ENCODE data around the gene CEPT1. TPM values are rescaled to one million over a fixed set of nuclear protein-coding genes. Genes with fewer than 3 reads are reported as not detected.
"Not testable (repeated sequence)": the region's sequence is repeated elsewhere in the genome, so short reads cannot be mapped to it uniquely, and the experiment has no call there.

The CEPT1 gene
- polyA plus RNA-seq, 1 donor from 2014 or later = 49.1 TPM

DNA sequence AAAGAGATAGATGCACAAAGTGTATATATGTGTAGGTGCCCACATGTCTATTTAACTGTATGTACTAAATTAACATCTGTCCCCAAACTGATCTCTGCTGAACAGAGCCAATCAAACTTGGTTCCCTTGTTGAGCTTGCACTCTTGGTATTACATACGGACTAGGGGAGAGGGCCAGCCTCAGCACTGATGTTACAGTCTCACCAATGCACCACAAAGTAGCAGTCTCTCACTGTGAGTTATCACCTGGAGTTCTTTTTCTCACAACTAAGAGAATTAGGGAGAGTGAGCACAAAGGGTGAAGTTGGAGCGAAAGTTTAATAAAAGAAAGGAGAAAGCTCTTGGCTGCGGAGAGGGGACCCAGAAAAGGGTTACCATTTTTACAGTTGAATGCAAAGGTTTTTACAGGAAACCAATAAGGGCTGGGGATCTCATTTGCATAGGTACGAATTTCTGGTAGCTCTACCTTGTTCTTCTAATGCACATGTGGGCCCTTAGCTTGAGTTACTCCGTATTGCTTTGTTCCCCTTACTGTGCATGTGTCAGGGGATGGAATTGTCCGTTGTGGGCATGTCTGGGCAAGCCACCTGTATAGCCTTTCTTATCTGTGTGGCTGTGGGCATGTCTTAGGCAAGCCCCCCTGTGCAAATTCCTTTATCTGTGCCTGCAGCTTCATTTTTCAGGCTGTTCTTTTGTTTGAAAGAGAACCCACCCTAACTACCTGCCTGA lies 74.2 kb downstream of the CEPT1 start:
- Histone ChIP-seq H4K20me1 (ENCODE audit: insufficient read depth) (no peaks in the 10 kb centered on the region), H3K36me3 (ENCODE audit: insufficient read depth, low read length) (no peaks in the 10 kb centered on the region), H3K9me2 (ENCODE audit: insufficient read depth, low read length) (no peaks in the 10 kb centered on the region), H3F3A (ENCODE audit: insufficient read depth, low read length, poor library complexity, severe bottlenecking) (no peaks in the 10 kb centered on the region), H3K9me3 (ENCODE audit: low read length) (no peaks in the 10 kb centered on the region), H3K27ac (ENCODE audit: low read length) (no peak overlapping the region), H2AFZ (ENCODE audit: low read depth, low read length) (no peak overlapping the region), H3K9ac (ENCODE audit: low read length) (no peak overlapping the region), H3K4me2 (ENCODE audit: low read length) (no peak overlapping the region), H3K79me2 (replicated peaks; ENCODE audit: insufficient read depth, low read length) (no peaks in the 10 kb centered on the region), H3K4me3 (ENCODE audit: low read length) (no peak overlapping the region), H3K27me3 (ENCODE audit: insufficient read depth, low read depth, low read length) (no peaks in the 10 kb centered on the region)
- TF ChIP-seq MXI1 (conservative IDR thresholded peaks at IDR 0.05; ENCODE audit: poor library complexity, severe bottlenecking) = no peak
- TF ChIP-seq POLR2AphosphoS5 (IDR thresholded peaks at IDR 0.05) = no peak
- TF ChIP-seq, protein P1, sequence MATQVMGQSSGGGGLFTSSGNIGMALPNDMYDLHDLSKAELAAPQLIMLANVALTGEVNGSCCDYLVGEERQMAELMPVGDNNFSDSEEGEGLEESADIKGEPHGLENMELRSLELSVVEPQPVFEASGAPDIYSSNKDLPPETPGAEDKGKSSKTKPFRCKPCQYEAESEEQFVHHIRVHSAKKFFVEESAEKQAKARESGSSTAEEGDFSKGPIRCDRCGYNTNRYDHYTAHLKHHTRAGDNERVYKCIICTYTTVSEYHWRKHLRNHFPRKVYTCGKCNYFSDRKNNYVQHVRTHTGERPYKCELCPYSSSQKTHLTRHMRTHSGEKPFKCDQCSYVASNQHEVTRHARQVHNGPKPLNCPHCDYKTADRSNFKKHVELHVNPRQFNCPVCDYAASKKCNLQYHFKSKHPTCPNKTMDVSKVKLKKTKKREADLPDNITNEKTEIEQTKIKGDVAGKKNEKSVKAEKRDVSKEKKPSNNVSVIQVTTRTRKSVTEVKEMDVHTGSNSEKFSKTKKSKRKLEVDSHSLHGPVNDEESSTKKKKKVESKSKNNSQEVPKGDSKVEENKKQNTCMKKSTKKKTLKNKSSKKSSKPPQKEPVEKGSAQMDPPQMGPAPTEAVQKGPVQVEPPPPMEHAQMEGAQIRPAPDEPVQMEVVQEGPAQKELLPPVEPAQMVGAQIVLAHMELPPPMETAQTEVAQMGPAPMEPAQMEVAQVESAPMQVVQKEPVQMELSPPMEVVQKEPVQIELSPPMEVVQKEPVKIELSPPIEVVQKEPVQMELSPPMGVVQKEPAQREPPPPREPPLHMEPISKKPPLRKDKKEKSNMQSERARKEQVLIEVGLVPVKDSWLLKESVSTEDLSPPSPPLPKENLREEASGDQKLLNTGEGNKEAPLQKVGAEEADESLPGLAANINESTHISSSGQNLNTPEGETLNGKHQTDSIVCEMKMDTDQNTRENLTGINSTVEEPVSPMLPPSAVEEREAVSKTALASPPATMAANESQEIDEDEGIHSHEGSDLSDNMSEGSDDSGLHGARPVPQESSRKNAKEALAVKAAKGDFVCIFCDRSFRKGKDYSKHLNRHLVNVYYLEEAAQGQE (IDR thresholded peaks at IDR 0.05; ENCODE audit: borderline replicate concordance) = no peak
- no peak for TF ChIP-seq EP300 (conservative IDR thresholded peaks at IDR 0.05; ENCODE audit: poor library complexity, severe bottlenecking)
- TF ChIP-seq TAF1 (IDR thresholded peaks at IDR 0.05; ENCODE audit: low read depth) = no peak
- no peak for TF ChIP-seq RAD21 (conservative IDR thresholded peaks at IDR 0.05)
- no peak for TF ChIP-seq SMC3 (conservative IDR thresholded peaks at IDR 0.05; ENCODE audit: poor library complexity)
- no peak for TF ChIP-seq EZH2 (IDR thresholded peaks at IDR 0.05; ENCODE audit: borderline replicate concordance, insufficient read depth, low read length, poor library complexity, severe bottlenecking)

DNA sequence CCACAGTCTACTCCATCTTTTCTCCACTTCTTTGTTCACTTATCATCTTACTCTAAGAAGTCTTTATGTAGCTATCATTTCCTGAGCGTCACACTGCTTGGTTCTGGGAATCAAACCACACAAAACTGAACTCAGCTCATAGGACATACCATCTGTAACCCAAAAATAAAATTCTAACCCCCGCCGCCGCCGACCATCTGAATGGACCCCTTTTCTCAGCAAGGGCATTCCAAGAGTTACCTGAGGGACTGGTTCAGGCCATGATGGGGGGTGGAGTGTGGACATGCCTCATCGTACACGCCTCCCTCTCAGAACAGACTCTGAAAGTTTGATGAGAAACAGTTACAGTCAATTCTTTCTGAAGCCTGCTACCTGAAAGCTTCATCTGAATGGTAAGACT lies 74.9 kb downstream of the CEPT1 start:
- Histone ChIP-seq H3K79me2 (replicated peaks; ENCODE audit: insufficient read depth, low read length) (no peaks in the 10 kb centered on the region), H3F3A (ENCODE audit: insufficient read depth, low read length, poor library complexity, severe bottlenecking) (no peaks in the 10 kb centered on the region), H3K27ac (ENCODE audit: low read length) (no peak overlapping the region), H3K27me3 (ENCODE audit: insufficient read depth, low read depth, low read length) (no peaks in the 10 kb centered on the region), H3K36me3 (ENCODE audit: insufficient read depth, low read length) (no peaks in the 10 kb centered on the region), H2AFZ (ENCODE audit: low read depth, low read length) (no peak overlapping the region), H3K9me3 (ENCODE audit: low read length) (no peaks in the 10 kb centered on the region), H3K9me2 (ENCODE audit: insufficient read depth, low read length) (no peaks in the 10 kb centered on the region), H4K20me1 (ENCODE audit: insufficient read depth) (no peaks in the 10 kb centered on the region), H3K4me2 (ENCODE audit: low read length) (no peak overlapping the region), H3K4me3 (ENCODE audit: low read length) (no peak overlapping the region), H3K9ac (ENCODE audit: low read length) (no peak overlapping the region)
- TF ChIP-seq MXI1 (conservative IDR thresholded peaks at IDR 0.05; ENCODE audit: poor library complexity, severe bottlenecking) (no peak), EZH2 (IDR thresholded peaks at IDR 0.05; ENCODE audit: borderline replicate concordance, insufficient read depth, low read length, poor library complexity, severe bottlenecking) (no peak), RAD21 (conservative IDR thresholded peaks at IDR 0.05) (no peak), EP300 (conservative IDR thresholded peaks at IDR 0.05; ENCODE audit: poor library complexity, severe bottlenecking) (no peak), SMC3 (conservative IDR thresholded peaks at IDR 0.05; ENCODE audit: poor library complexity) (no peak), TAF1 (IDR thresholded peaks at IDR 0.05; ENCODE audit: low read depth) (no peak), POLR2AphosphoS5 (IDR thresholded peaks at IDR 0.05) (no peak)
- TF ChIP-seq, protein P1 (IDR thresholded peaks at IDR 0.05; ENCODE audit: borderline replicate concordance) = no peak
- TF ChIP-seq, protein P2, sequence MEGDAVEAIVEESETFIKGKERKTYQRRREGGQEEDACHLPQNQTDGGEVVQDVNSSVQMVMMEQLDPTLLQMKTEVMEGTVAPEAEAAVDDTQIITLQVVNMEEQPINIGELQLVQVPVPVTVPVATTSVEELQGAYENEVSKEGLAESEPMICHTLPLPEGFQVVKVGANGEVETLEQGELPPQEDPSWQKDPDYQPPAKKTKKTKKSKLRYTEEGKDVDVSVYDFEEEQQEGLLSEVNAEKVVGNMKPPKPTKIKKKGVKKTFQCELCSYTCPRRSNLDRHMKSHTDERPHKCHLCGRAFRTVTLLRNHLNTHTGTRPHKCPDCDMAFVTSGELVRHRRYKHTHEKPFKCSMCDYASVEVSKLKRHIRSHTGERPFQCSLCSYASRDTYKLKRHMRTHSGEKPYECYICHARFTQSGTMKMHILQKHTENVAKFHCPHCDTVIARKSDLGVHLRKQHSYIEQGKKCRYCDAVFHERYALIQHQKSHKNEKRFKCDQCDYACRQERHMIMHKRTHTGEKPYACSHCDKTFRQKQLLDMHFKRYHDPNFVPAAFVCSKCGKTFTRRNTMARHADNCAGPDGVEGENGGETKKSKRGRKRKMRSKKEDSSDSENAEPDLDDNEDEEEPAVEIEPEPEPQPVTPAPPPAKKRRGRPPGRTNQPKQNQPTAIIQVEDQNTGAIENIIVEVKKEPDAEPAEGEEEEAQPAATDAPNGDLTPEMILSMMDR (IDR thresholded peaks at IDR 0.05; ENCODE audit: poor library complexity, severe bottlenecking) = no peak

DNA sequence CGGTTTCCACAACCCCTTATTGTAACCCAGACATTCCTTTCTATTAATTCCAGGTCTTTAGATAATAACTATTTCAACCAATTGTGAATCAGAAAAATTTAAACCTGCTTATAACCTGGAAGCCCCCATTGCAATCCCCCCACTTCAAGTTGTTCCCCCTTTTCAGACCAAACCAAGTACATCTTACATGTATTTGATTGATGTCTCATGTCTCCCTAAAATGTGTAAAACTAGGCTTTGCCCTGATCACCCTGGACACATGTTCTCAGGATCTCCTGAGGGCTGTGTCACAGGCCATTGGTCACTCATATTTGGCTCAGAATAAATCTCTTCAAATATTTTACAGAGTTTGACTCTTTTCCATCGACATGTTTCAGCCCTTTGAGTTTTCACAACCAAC lies 75.3 kb downstream of the CEPT1 start:
- not testable (repeated sequence) for H3K4me3 ChIP-seq (ENCODE audit: low read length); H3F3A ChIP-seq (ENCODE audit: insufficient read depth, low read length, poor library complexity, severe bottlenecking); H3K9ac ChIP-seq (ENCODE audit: low read length); H3K4me2 ChIP-seq (ENCODE audit: low read length); H3K9me3 ChIP-seq (ENCODE audit: low read length); H3K9me2 ChIP-seq (ENCODE audit: insufficient read depth, low read length); H3K27me3 ChIP-seq (ENCODE audit: insufficient read depth, low read depth, low read length); H3K36me3 ChIP-seq (ENCODE audit: insufficient read depth, low read length); H4K20me1 ChIP-seq (ENCODE audit: insufficient read depth); H3K79me2 ChIP-seq (replicated peaks; ENCODE audit: insufficient read depth, low read length); H2AFZ ChIP-seq (ENCODE audit: low read depth, low read length); H3K27ac ChIP-seq (ENCODE audit: low read length)
